Inflammatory macrophage treated with lipopolysaccharide for 4 hours (primary cell): ENCODE data around the gene TMEM121.
"Not testable (repeated sequence)": the region's sequence is repeated elsewhere in the genome, so short reads cannot be mapped to it uniquely, and the experiment has no call there.

Source experiments
- DNase-seq: peaks from one replicate; pipeline ENCODE4 v3.0.0-alpha.2; 2020

TMEM121 gene

DNA sequence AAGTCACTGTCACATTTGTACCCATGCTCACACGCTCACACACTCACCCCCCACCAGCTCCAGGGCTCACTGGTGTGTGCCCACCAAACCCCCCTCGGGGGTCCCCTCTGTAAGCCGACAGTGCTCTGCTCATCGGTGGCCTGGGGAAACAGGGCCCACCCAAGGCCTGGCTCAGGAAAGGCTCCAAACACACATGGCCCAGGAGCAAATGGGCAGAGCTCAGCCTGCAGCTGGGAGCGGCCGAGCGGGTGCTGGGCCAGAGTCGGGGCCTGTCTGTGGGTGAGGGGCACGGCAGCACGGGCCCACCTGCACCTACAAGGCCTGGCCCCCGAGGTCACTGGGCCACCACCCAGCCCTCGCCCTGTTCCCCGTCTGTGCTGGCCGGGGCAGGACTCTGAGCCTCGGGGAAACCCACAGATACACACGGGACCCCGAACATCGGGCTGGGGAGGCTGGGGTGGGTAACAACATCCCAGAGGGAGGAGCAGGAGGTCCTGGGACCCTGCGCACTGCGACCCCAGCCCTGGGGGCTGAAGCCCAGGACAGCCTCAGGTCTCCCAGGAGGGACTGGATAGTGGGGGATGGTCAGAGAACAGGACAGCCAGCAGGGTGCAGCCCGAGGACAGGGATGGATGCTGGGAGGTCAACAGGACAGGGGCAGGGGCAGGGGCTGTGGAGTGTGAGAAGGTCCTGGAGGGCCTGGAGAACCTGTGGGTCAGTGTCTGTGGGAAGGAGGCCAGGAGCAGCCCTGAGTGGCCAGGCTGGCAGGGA is 45.0 kb downstream of the TMEM121 start:
- not testable (repeated sequence) for DNase-seq

DNA sequence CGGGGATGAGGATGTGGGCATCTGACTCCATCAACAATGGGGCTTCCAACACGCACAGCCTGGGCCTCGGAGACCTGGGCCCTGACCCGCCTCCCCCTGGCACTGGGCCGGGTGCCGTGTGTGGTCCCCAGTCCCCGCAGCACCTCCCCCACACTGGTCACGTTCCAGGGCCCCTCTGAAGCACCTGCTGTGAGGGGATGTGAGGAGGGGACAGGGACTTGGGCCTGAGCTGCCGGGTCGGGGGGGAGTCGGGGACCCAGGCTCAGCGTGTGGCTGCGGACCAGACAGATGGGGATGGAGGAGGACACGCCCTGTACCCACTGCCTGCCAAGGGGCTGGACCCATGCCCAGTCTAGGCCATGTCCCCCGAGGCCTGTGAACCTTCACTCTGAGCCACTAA is 45.7 kb downstream of the TMEM121 start:
- DNase-seq: not testable (repeated sequence)

DNA sequence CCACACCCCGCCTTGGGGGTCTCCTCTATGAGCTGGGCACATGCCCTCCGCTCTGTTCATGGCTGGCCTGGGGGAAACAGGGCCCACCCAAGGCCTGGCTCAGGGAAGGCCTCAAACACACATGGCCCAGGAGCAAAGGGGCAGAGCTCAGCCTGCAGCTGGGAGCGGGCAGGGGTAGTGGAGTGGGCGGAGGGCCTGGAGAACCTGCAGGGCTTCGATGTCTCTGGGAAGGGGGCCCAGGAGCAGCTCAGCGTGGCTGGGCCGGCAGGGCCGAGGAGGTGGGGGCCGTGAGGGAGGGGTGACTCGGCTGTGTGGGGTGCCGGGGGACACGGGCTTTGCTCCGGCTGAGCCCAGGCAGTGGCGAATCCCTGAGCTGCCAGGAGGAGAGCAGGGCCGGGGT is 47.5 kb downstream of the TMEM121 start:
- not testable (repeated sequence) for DNase-seq

DNA sequence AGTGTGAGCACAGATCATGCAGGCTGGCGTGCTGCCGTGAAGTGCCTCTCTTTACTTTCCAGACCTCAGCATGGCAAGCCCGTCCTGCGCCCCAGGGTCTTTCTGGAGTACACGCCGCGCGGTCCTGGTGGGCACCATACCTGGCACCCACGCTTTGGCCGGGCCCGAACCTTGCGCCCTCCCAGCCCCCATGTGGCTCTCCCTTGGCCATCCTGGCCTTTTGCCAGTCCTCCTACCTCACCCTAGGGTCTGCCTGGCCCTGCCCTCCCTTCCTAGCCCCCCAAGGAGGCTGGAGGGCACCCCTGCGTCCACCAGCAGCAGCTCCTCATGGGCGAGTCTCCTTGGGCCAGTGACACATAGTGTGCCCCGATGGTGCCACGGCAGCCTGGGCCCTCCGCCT is 48.0 kb downstream of the TMEM121 start:
- not testable (repeated sequence) for DNase-seq

DNA sequence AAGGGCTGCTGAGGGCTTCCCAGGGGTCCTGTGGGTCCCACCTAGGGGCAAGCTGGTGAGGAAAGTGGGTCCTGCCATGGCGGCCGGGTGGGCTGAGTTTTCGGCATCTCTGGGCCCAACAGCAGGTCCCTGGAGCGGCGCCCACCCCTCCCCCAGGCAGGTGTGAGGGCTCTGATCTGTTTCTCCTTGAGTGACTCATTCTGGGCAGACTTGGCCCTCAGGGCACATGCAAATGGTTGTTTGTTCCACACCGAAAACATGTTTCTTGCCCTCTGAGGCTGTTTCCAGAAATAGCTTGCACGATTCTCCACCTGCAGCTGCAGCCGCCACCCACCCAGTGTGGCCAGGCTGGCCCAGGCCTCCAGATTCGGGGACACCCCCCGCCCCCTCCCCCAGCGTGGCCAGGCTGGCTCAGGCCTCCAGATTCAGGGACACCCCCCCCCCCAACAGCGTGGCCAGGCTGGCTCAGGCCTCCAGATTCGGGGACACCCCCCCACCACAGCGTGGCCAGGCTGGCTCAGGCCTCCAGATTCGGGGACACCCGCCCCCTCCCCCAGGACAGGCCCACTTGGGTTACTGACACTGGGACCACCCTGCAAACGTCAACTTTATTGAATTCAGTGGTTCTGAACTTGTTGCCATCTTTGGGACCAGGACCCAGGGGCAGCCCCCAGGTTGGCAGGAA is 48.8 kb downstream of the TMEM121 start:
- DNase-seq: not testable (repeated sequence)

DNA sequence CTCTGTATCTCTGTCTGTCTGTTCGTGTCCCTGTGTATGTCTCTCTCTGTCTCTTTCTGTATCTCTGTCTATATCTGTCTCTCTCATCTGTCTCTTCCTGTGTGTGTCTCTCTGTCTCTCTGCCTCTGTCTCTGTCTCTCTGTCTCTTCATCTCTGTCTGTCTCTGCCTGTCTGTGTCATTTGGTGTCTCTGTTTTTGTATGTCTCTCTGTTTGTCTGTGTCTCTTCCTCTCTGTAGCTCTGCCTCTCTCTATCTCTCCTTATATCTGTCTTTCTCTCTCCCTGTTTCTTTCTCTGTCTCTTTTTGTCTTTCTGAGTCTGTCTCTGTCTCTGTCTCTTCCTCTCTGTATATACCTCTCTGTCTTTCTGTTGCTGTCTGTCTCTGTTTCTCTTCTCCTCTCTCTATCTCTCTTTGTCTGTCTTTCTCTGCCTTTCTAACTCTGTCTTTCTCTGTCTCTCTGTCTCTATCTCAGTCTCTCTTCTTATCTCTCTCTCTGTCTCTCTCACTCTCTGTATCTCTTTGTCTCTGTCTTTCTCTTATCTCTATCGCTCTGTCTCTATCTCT is 50.2 kb downstream of the TMEM121 start:
- DNase-seq: no peak

DNA sequence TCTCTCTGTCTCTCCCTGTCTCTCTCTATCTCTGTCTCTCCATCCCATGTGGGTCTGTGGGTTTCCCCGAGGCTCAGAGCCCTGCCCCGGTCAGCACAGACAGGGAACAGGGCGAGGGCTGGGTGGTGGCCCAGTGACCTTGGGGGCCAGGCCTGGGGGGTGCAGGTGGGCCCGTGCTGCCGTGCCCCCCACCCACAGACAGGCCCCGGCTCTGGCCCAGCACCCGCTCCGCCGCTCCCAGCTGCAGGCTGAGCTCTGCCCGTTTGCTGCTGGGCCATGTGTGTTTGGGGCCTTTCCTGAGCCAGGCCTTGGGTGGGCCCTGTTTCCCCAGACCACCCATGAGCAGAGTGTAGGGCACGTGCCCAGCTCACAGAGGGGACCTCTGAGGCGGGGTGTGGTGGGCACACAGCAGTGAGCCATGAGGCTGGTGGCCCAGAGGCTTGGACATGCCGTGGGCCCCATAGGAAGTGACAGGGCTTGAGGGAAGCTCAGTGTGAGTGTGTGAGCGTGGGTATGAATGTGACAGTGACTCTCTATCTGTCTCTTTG is 51.0 kb downstream of the TMEM121 start:
- no peak for DNase-seq

DNA sequence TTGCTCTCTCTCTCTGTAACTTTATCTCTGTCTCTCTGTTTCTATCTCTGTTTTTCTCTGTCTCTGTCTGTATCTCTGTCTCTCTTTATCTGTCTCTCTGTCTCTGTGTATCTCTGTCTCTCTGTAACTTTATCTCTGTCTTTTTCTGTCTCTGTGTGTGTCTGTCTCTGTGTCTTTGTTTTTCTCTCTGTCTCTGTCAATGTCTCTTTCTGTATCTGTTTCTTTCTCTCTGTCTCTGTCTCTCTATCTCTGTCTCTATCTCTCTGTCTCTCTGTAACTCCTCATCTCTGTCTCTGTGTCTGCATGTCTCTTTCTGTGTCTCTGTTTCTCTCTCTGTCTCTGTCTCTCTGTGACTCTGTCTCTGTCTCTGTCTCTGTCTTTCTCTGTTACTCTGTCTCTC is 51.7 kb downstream of the TMEM121 start:
- DNase-seq: no peak

DNA sequence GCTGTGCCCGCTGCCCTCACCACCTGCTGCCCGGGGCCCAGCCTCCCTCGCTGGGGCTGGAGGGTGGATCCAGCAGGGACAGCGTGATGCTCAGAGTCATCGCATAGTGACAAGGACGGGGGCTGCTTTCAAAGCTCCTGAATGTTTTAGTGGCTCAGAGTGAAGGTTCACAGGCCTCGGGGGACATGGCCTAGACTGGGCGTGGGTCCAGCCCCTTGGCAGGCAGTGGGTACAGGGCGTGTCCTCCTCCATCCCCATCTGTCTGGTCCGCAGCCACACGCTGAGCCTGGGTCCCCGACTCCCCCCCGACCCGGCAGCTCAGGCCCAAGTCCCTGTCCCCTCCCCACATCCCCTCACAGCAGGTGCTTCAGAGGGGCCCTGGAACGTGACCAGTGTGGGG is 52.8 kb downstream of the TMEM121 start:
- DNase-seq: not testable (repeated sequence)
